AG09309 (cell line): ENCODE measurements around the gene ATP5PO.

Experiments
- DNase-seq: peaks from one replicate; pipeline ENCODE4 v3.0.0-alpha.2; 2010; ENCODE audit warnings: low read depth
- H3K4me3 ChIP-seq: 2 replicates; pipeline ENCODE4 v1.5.1; 2011; ENCODE audit warnings: mild to moderate bottlenecking, low read depth, low read length, moderate library complexity; ENCODE audit not compliant: control insufficient read depth
- CTCF ChIP-seq: IDR thresholded peaks from 2 replicates; pipeline ENCODE4 v1.5.1; 2011; ENCODE audit warnings: mild to moderate bottlenecking, low read depth, low read length, inconsistent platforms; ENCODE audit not compliant: insufficient read depth, control insufficient read depth; ENCODE audit errors: missing control alignments

The ATP5PO gene

GRCh38 chr21:33859373-33860102 lies 56.1 kb downstream of the ATP5PO start:
- TF ChIP-seq CTCF = no peak
- DNase-seq = no peak
- H3K4me3 ChIP-seq = no peak overlapping the region

- TF ChIP-seq CTCF = no peak
- DNase-seq = no peak
- no peak overlapping the region for H3K4me3 ChIP-seq
Observed at GRCh38 chr21:33858667-33859372, 56.8 kb downstream of the ATP5PO start.

- no peak for TF ChIP-seq CTCF
- H3K4me3 ChIP-seq = no peak overlapping the region
- DNase-seq = no peak
Observed at GRCh38 chr21:33857846-33858666, 57.5 kb downstream of the ATP5PO start.

GRCh38 chr21:33856893-33857527 lies 58.6 kb downstream of the ATP5PO start:
- TF ChIP-seq CTCF = no peak
- no peak for DNase-seq
- H3K4me3 ChIP-seq = no peak overlapping the region

- DNase-seq = no peak
- no peak overlapping the region for H3K4me3 ChIP-seq
- TF ChIP-seq CTCF = peak; percentile 16
Observed at GRCh38 chr21:33855190-33855589, 60.4 kb downstream of the ATP5PO start.

- no peak for TF ChIP-seq CTCF
- DNase-seq = no peak
- no peak overlapping the region for H3K4me3 ChIP-seq
Observed at GRCh38 chr21:33854604-33855003, 61.0 kb downstream of the ATP5PO start.
